Activated T-cell treated with anti-CD3 and anti-CD28 coated beads, Interleukin-2, amount 50 U/mL, for 24 hours (primary cell): ENCODE data around the gene RUNX3.
A peak's percentile ranks its signal among the peaks of the same experiment; 100 is the strongest.

ENCODE experiments used
- DNase-seq: peaks from one replicate; pipeline ENCODE4 v3.0.0-alpha.2; 2020
- H3K27ac Mint-ChIP-seq: 2 replicates; pipeline ENCODE4 v1.8.0; 2020; ENCODE audit warnings: mild to moderate bottlenecking, mixed read lengths
- H3K27me3 Mint-ChIP-seq: 2 replicates; pipeline ENCODE4 v1.8.0; 2020; ENCODE audit warnings: mixed read lengths
- H3K36me3 Mint-ChIP-seq: 2 replicates; pipeline ENCODE4 v1.8.0; 2020; ENCODE audit warnings: low read depth, mixed read lengths
- H3K4me1 Mint-ChIP-seq: 2 replicates; pipeline ENCODE4 v1.8.0; 2020; ENCODE audit warnings: low read depth, mixed read lengths
- H3K4me3 Mint-ChIP-seq: 2 replicates; pipeline ENCODE4 v1.8.0; 2020; ENCODE audit warnings: mild to moderate bottlenecking, moderate library complexity, mixed read lengths
- H3K9me3 Mint-ChIP-seq: 2 replicates; pipeline ENCODE4 v1.8.0; 2020; ENCODE audit warnings: mixed read lengths

RUNX3 gene

DNA sequence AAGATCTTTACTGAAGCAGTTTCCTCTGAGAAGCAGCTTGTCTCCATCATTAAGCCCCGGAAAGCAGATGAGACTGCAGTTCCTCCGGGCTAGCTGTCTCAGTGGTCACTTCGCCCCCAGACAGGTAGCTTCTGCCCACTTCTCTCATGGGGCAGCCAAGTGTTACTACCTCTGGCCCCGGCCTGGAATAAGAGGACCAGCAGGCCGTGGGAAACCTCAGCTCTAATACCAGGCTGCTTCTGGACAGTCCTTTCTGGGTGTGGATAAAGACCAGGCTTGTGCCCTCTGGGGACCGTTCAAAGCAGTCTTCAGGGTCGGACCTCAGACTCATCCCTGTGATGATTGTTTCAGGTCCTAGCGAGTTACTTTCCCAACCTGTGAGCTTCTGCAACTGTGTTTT is 54.8 kb downstream of the RUNX3 start:
- Mint-ChIP-seq H3K36me3 (no peaks in the 10 kb centered on the region), H3K4me3 (no peak overlapping the region), H3K27me3 (peaks cover 2% of the 10 kb centered on the region), H3K4me1 (peaks cover 13% of the 10 kb centered on the region), H3K27ac (no peak overlapping the region), H3K9me3 (no peaks in the 10 kb centered on the region)
- no peak for DNase-seq

DNA sequence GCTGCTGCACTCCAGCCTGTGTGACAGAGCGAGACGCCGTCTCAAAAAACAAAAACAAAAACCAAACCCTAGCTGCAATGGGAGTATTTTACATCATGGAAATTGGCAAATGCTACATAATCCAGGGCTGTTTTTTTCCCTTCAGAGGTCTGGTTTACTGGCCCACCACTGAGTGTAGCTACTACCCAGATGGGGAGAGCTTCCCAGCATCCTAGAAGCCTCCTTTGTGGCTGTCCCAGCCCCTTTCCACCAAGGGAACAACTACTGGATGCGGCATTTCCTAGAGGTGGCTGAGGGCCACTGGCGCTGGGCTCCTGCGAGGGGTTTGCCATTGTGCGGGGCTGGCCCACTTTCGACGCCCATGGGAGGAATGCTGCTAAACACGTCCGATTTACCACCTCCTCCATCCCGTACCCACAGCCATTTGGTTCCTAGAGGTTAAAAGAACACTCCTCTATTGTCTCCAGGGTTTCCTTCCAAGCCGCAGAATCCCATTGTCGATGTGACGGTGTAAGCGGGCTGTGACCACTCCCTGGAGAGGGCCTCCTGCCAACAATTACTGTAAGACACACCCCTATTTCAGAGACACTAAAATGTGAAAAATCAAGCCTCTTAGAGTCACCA is 55.4 kb downstream of the RUNX3 start:
- Mint-ChIP-seq H3K4me1 (peaks cover 15% of the 10 kb centered on the region), H3K27ac (no peak overlapping the region), H3K27me3 (peaks cover 2% of the 10 kb centered on the region), H3K36me3 (no peaks in the 10 kb centered on the region), H3K9me3 (no peaks in the 10 kb centered on the region), H3K4me3 (no peak overlapping the region)
- no peak for DNase-seq

DNA sequence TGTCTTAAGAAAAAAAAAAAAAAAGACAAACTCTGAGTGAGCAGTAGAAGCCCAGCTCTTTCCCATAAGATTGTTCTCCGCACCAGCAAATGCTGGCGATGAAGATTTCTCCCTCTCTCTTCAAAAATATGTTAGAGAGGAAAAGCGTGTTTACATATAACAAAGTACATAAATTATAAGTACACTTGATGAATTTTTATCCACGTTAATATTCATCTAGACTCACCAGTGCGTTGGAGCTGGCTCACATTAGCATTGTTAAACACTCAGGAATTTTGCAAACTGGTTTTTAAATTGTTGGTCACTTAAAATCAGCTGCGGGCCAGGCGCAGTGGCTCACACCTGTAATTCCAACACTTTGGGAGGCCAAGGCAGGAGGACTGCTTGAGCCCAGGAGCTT is 56.0 kb downstream of the RUNX3 start:
- Mint-ChIP-seq H3K27ac (no peak overlapping the region), H3K4me1 (peaks cover 15% of the 10 kb centered on the region), H3K4me3 (no peak overlapping the region), H3K27me3 (peaks cover 2% of the 10 kb centered on the region), H3K36me3 (no peaks in the 10 kb centered on the region), H3K9me3 (no peaks in the 10 kb centered on the region)
- no peak for DNase-seq

DNA sequence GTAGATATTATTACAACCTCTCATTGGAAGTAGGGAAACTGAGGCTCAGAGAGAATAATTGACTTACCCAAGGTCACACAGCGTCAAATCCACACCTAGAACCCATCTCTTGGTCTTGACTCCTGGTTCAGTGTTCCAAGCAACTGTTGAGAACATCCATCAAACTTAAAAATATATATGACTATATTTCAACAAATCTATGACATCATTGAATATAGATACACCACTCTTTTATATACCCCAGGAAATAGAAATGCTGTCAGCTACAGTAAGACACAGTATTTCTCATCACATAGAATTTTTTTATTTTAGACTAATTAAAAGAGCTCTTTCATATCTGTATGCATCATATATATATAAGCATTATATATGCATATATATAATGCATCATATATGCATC is 56.9 kb downstream of the RUNX3 start:
- peaks cover 15% of the 10 kb centered on the region for H3K4me1 Mint-ChIP-seq
- no peak overlapping the region for H3K4me3 Mint-ChIP-seq
- no peak for DNase-seq
- peaks cover 2% of the 10 kb centered on the region for H3K27me3 Mint-ChIP-seq
- no peaks in the 10 kb centered on the region for H3K36me3 Mint-ChIP-seq
- H3K27ac Mint-ChIP-seq, result no peak overlapping the region
- no peaks in the 10 kb centered on the region for H3K9me3 Mint-ChIP-seq

DNA sequence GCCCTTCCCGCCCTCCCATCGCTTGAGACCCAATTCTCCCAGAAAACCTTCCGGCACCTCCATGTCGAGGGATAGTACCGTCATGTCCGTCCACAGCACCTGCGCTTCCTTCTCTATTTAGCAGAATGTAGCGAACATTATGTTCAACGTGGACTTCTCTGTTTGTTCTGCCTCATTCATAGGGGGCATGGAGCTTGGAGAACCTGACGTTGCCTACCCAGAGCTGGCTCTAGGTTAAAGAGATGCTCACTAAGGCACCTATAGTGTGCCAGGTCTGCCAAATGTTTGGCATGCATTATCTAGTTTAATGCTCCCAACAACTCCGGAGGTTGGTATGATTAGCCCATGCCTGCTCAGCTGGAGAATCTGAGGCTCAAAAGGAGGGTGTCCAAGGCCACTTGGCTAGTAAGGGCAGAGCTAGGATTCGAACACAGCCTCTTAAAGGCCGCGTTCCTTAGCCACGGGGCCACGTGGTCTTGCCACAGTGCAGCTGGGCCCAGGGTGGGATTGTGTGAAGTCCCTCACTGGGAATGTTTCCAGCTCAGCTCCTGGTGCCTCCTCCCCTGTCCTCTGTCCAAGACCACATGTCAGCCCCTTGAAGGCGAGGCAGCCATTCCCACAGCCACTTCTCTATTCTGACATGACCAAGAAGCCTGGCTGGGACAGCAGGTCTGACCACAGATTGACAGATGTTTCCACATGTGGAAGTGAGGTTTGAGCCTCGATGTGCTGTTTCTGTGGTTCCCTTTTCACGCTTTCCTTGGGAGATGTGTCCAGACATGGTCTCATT is 57.8 kb downstream of the RUNX3 start:
- Mint-ChIP-seq H3K36me3 (no peaks in the 10 kb centered on the region), H3K27me3 (peaks cover 2% of the 10 kb centered on the region), H3K4me1 (peaks cover 15% of the 10 kb centered on the region), H3K27ac (no peak overlapping the region), H3K4me3 (no peak overlapping the region), H3K9me3 (no peaks in the 10 kb centered on the region)
- no peak for DNase-seq

DNA sequence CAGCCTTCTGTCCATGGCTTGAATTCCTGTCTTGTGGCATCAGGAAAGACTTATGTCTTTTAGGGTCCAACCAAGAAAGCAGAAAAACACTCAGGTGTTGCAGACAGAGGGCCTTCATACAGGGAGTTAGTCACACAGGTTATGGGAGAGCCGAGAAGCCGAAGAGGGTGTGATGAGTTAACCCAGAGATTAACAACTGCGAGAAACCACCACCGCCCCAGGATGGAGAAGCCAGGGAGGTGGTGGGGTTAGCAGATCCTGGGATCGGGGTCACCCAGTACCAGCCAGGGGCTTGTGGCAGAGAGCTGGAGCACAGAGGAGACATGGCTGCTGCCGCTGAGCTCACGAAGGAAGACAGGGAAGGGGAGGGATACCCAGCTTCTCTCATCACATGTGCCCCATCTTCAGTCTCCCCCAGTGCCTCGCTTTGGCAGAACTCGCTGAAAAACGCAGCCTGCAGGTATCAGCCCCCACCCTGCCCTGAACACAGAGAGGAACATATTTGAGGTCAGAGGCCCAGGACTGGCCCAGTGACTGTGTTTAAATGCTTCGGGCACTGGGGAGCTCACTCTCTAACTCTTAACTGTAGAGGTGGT is 58.7 kb downstream of the RUNX3 start:
- no peaks in the 10 kb centered on the region for H3K9me3 Mint-ChIP-seq
- DNase-seq, result no peak
- H3K4me1 Mint-ChIP-seq, result peaks cover 15% of the 10 kb centered on the region
- H3K4me3 Mint-ChIP-seq, result no peak overlapping the region
- H3K27me3 Mint-ChIP-seq, result peaks cover 2% of the 10 kb centered on the region
- no peak overlapping the region for H3K27ac Mint-ChIP-seq
- H3K36me3 Mint-ChIP-seq, result no peaks in the 10 kb centered on the region

DNA sequence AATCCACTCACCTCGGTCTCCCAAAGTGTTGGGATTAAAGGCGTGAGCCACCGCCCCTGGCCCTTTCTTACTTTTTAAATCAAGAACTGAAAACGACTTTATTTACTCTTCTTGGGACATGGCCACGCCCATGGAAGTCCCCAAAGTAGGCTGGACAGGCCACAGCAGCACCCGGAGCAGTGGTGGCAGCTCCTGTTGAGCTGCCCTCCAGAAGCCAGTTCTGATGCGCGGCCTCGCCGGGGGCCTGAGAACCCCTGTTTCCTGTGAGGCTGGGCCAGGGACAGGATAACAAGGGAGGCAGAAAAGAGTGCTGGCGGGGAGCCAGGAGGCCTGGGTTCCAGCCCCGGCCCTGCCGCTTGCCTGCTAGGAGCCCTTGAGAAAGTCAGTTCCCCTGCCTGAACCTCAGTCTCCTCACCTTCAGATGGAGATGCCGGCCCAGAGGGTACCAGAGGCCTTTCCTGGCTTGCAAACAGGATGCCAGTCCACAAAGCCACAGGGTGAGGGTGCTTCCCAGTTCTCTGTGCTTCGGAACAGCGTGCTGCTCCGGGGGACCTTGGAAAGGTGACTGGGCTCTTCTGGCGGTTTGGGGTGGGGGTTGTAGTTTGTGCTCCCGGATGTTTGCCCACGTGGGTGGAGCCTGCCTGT is 59.4 kb downstream of the RUNX3 start:
- Mint-ChIP-seq H3K27me3 (peaks cover 2% of the 10 kb centered on the region), H3K4me1 (peaks cover 15% of the 10 kb centered on the region), H3K27ac (peak overlapping the region; percentile 14), H3K36me3 (no peaks in the 10 kb centered on the region), H3K9me3 (no peaks in the 10 kb centered on the region), H3K4me3 (no peak overlapping the region)
- DNase-seq, result no peak

DNA sequence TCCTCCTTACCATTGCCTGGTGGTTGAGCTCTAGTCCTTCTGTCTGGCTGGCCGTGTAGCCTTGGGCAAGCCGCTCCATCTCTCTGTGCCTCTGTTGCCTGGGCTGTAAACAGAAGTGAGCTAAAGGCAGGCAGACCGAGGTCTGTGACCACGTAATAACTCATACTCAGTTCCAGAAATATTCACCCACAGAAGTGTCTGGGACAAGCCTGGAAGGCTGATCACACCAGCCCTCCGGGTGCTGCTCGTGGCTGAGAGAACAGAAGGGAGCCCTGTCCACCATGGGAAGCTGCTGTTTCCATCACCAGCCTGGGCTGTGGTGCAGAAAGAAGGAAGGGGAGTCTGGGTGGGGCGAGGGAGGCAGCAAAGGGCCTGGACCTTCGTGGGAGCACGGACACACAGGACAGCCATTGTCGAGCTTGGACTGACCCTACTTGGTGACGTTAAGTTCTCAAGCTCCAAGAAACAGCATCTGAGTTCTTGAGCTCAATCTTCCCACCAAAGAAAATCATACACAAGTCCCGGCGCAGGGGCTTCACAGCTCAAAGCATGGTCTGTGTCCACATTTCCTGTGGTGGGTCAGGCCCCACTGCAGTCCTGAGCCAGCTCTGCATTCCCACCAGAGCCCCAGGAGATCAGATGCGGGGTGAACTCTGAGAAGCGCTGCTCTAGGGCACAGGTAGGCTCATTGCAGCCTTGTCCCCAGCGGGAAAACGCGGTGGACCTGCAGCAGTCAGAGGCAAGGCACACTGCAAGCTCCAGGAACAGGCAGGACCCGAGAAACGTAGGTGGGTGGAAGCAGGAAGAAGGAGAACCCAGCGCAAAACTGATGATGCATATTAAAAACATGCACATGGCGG is 61.8 kb downstream of the RUNX3 start:
- H3K27me3 Mint-ChIP-seq, result peaks cover 2% of the 10 kb centered on the region
- H3K36me3 Mint-ChIP-seq, result no peaks in the 10 kb centered on the region
- no peak overlapping the region for H3K4me3 Mint-ChIP-seq
- DNase-seq, result no peak
- no peaks in the 10 kb centered on the region for H3K9me3 Mint-ChIP-seq
- H3K27ac Mint-ChIP-seq, result no peak overlapping the region
- peaks cover 15% of the 10 kb centered on the region for H3K4me1 Mint-ChIP-seq

DNA sequence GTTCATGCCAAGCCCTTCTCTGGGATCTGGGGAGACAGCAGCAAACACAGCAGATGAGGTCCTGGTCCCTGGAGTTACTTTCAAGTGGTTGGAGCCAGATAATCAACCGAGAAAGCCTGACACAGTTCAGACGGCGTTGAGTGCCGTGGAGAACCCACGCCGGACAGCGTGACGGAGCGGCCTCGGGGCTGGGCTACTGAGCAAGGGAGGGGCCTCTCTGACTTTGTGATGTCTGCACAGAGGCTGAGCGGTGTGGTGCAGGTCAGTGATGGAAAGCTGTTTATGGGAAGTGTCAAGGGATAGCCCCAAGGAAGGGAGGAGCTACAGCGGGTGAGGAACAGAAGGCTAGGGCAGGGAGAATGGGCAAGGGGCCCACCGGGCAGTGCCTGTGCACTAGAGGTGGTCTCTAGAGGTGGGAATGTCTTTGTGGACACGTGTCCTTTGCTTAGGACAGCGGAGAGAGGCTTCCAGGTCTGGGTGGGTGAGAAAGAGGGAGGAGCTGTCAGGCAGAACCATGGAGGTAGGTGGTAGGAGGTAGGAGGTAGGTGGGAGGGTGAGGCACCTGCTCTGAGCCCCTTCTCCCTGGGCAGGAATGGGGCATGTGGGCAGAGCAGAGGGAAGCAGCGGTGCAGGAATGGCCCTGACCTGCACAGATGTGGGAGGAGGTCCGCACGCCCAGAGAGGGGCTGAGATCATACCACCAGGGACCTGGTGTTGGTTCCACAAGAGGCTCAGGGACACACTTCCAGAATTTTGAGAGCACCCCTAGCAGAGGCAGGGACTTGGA is 62.8 kb downstream of the RUNX3 start:
- H3K27ac Mint-ChIP-seq, result no peak overlapping the region
- peaks cover 2% of the 10 kb centered on the region for H3K27me3 Mint-ChIP-seq
- peaks cover 15% of the 10 kb centered on the region for H3K4me1 Mint-ChIP-seq
- H3K36me3 Mint-ChIP-seq, result no peaks in the 10 kb centered on the region
- DNase-seq, result no peak
- H3K9me3 Mint-ChIP-seq, result no peaks in the 10 kb centered on the region
- no peak overlapping the region for H3K4me3 Mint-ChIP-seq

DNA sequence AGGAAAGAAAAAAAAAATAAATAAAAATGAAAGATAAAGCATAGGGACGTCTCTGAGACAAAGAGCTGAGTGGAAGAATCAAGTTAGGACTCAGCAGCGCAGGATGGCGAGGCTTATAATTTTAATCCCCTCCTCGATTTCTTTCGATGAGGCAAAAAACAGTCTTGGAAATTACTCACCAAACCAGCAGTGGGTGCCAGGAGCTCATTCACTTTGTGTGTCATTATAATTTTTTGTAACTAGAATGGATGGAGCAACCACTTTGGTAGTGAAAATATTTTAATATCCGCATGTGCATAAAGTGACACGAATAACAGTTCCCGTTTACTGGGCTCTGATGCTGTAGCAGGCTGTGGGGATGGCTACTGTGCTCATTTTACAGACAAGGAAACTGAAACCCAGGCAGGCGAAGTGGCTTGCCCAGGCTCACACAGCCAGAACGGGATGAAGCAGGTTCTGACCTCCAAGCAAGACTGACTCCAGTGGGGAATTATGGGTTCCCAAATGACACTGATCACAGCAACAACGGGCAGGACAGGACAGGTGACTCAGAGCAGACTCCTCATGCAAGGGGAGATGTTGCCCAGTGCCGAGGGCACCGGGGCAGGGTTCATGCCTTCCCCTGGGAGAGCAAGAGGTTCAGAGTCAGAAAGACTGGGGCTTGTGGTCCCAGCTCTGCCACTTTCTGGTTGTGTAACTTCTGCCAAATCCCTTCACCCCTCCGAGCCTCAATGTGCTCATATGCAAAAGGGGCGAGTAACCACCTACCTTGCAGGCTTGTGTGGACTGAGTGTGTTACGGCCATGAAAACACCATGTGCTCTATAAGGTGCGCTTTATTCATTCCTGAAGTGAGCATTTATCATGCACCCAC is 63.6 kb downstream of the RUNX3 start:
- no peaks in the 10 kb centered on the region for H3K9me3 Mint-ChIP-seq
- peaks cover 2% of the 10 kb centered on the region for H3K27me3 Mint-ChIP-seq
- no peak overlapping the region for H3K27ac Mint-ChIP-seq
- H3K4me1 Mint-ChIP-seq, result peaks cover 12% of the 10 kb centered on the region
- no peak for DNase-seq
- H3K4me3 Mint-ChIP-seq, result no peak overlapping the region
- H3K36me3 Mint-ChIP-seq, result no peaks in the 10 kb centered on the region

DNA sequence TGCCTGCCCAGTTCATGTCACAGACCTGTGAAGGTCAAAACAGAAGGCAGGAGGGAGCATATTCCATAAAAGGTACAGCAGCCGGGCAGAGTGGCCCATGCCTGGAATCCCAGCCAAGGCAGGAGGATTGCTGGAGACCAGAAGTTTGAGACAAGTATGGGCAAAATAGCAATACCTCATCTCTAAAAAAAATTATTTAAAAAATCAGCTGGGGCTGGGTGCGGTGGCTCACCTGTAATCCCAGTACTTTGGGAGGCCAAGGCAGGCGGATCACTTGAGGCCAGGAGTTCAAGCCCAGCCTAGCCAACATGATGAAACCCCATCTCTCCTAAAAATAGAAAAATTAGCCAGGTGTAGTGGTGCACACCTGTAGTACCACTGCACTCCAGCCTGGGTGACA is 64.5 kb downstream of the RUNX3 start:
- no peak overlapping the region for H3K27ac Mint-ChIP-seq
- no peaks in the 10 kb centered on the region for H3K36me3 Mint-ChIP-seq
- no peak for DNase-seq
- H3K9me3 Mint-ChIP-seq, result no peaks in the 10 kb centered on the region
- no peaks in the 10 kb centered on the region for H3K27me3 Mint-ChIP-seq
- H3K4me1 Mint-ChIP-seq, result peaks cover 5% of the 10 kb centered on the region
- no peak overlapping the region for H3K4me3 Mint-ChIP-seq

DNA sequence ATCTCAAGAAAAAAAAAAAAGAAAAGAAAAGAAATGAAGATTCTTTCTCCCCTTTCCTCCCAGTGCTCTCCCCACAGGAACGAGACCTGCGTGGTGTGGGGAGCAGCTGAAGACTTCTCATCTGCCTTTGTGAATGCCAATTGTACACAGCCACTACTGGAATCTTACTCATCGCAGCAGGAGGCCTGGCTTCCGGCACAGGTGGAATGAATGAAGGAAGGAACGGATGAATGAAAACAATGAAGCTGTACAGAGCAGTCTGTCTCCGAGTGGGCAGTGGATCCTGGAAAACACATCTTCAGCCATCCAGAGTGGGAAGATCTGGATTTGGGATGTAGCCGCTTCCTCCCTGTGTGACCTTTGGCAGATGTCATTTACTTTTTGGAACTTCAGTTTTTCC is 64.9 kb downstream of the RUNX3 start:
- Mint-ChIP-seq H3K36me3 (no peaks in the 10 kb centered on the region), H3K4me3 (no peak overlapping the region), H3K9me3 (no peaks in the 10 kb centered on the region), H3K27me3 (no peaks in the 10 kb centered on the region), H3K27ac (no peak overlapping the region), H3K4me1 (peaks cover 2% of the 10 kb centered on the region)
- no peak for DNase-seq

DNA sequence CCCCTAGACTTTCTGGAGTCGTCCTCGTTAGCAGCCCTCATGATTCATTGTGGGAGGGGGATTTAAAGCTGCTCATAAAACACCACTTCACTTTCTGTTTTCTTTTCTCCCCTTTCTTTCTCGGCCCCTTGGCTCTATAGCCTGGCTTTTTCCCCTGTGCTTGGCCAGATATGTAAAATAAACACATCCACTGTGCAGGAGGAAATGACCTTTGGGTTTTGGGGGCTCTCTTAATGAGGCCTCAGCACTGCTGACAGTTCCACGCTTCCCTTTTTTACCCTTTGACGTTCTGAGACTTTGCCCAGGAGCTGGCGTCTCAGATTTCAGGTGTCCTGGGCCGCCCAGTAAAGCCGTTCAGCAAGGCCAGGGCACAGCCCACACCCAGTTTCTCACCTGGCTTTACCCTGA is 65.7 kb downstream of the RUNX3 start:
- no peaks in the 10 kb centered on the region for H3K9me3 Mint-ChIP-seq
- no peaks in the 10 kb centered on the region for H3K27me3 Mint-ChIP-seq
- H3K4me3 Mint-ChIP-seq, result no peak overlapping the region
- no peak for DNase-seq
- H3K36me3 Mint-ChIP-seq, result no peaks in the 10 kb centered on the region
- no peaks in the 10 kb centered on the region for H3K4me1 Mint-ChIP-seq
- H3K27ac Mint-ChIP-seq, result no peak overlapping the region
